Forelimb muscle (tissue), 1 donor: ENCODE results near the gene NELL1. TPM values are rescaled to one million over a fixed set of nuclear protein-coding genes. Genes with fewer than 3 reads are reported as not detected.

ENCODE experiments used
- DNase-seq: peaks from one replicate; pipeline ENCODE4 v3.0.0-alpha.2; 2013; ENCODE audit warnings: low read depth
- polyA plus RNA-seq: library from polyadenylated mRNA; unstranded; fragments of 120-200 nt; gene quantifications from one replicate; pipeline ENCODE4 v1.2.1, GENCODE V29; 2013; ENCODE audit not compliant: insufficient read length

The NELL1 gene
- polyA plus RNA-seq, 1 donor: 5.1 TPM

GRCh38 chr11:20964985-20965384, 295.6 kb downstream of the NELL1 start:
- no peak for DNase-seq

- DNase-seq: no peak
Observed at GRCh38 chr11:20966489-20966888, 297.1 kb downstream of the NELL1 start.

GRCh38 chr11:20973940-20974559, 304.7 kb downstream of the NELL1 start:
- no peak for DNase-seq

- DNase-seq: no peak
Observed at GRCh38 chr11:20980736-20981135, 311.4 kb downstream of the NELL1 start.

GRCh38 chr11:20990447-20990846, 321.1 kb downstream of the NELL1 start:
- DNase-seq: no peak

- no peak for DNase-seq
Observed at GRCh38 chr11:20991471-20991870, 322.1 kb downstream of the NELL1 start.

GRCh38 chr11:21007297-21007696, 337.9 kb downstream of the NELL1 start:
- no peak for DNase-seq

- no peak for DNase-seq
Observed at GRCh38 chr11:21018248-21018647, 348.9 kb downstream of the NELL1 start.

- DNase-seq: no peak
Observed at GRCh38 chr11:21026685-21027084, 357.3 kb downstream of the NELL1 start.

- DNase-seq: no peak
Observed at GRCh38 chr11:21037850-21038249, 368.5 kb downstream of the NELL1 start.

- no peak for DNase-seq
Observed at GRCh38 chr11:21038801-21039200, 369.4 kb downstream of the NELL1 start.

- no peak for DNase-seq
Observed at GRCh38 chr11:21040630-21041029, 371.2 kb downstream of the NELL1 start.

GRCh38 chr11:21048626-21049025, 379.2 kb downstream of the NELL1 start:
- DNase-seq: no peak

- DNase-seq: no peak
Observed at GRCh38 chr11:21053466-21053865, 384.1 kb downstream of the NELL1 start.

GRCh38 chr11:21056644-21057043, 387.3 kb downstream of the NELL1 start:
- no peak for DNase-seq

- no peak for DNase-seq
Observed at GRCh38 chr11:21059879-21060278, 390.5 kb downstream of the NELL1 start.

GRCh38 chr11:21066030-21066429, 396.6 kb downstream of the NELL1 start:
- DNase-seq: no peak

- no peak for DNase-seq
Observed at GRCh38 chr11:21068886-21069285, 399.5 kb downstream of the NELL1 start.

GRCh38 chr11:21069909-21070308, 400.5 kb downstream of the NELL1 start:
- DNase-seq: no peak

GRCh38 chr11:21072558-21072957, 403.2 kb downstream of the NELL1 start:
- no peak for DNase-seq

- DNase-seq: no peak
Observed at GRCh38 chr11:21082853-21083252, 413.5 kb downstream of the NELL1 start.

GRCh38 chr11:21088930-21089329, 419.5 kb downstream of the NELL1 start:
- DNase-seq: no peak

- DNase-seq: no peak
Observed at GRCh38 chr11:21104641-21105040, 435.3 kb downstream of the NELL1 start.

GRCh38 chr11:21105196-21105917, 436.0 kb downstream of the NELL1 start:
- DNase-seq: no peak
